Liver (tissue), 9 donors: Measurements from ENCODE around the gene UNC5B. TPM values are rescaled to one million over a fixed set of nuclear protein-coding genes. Genes with fewer than 3 reads are reported as not detected.

Experiments used
- DNase-seq: peaks from one replicate; pipeline ENCODE4 v3.0.0-alpha.2; 2017; ENCODE audit warnings: low spot score
- H3K27ac ChIP-seq, 2 donors: one replicate each; pipeline ENCODE4 v1.7.0; 2013; ENCODE audit warnings: inconsistent platforms in 2 of 2, low read length in 2 of 2, control low read depth in 1 of 2, low read depth in 1 of 2, mild to moderate bottlenecking in 1 of 2
- H3K27me3 ChIP-seq, 4 donors: one replicate each; pipeline versions ENCODE4 v1.6.1 to v1.7.0; 2013; ENCODE audit warnings: low read length in 3 of 4, inconsistent platforms in 1 of 4, mild to moderate bottlenecking in 1 of 4, moderate library complexity in 1 of 4; ENCODE audit not compliant: control insufficient read depth in 4 of 4, insufficient read depth in 4 of 4
- H3K36me3 ChIP-seq, 4 donors: one replicate each; pipeline versions ENCODE4 v1.6.1 to v1.7.0; 2013; ENCODE audit warnings: low read length in 3 of 4, mild to moderate bottlenecking in 3 of 4, low read depth in 1 of 4, moderate library complexity in 1 of 4; ENCODE audit not compliant: control insufficient read depth in 4 of 4, insufficient read depth in 3 of 4
- H3K4me1 ChIP-seq, 4 donors: one replicate each; pipeline versions ENCODE4 v1.6.1 to v1.7.0; 2013; ENCODE audit warnings: low read length in 3 of 4, mild to moderate bottlenecking in 3 of 4, moderate library complexity in 1 of 4; ENCODE audit not compliant: control insufficient read depth in 4 of 4, insufficient read depth in 4 of 4
- H3K4me3 ChIP-seq, 3 donors: one replicate each; pipeline versions ENCODE4 v1.6.1 to v1.7.0; 2013; ENCODE audit warnings: low read length in 3 of 3, control low read depth in 1 of 3, low read depth in 1 of 3, mild to moderate bottlenecking in 1 of 3
- H3K9ac ChIP-seq, 2 donors: one replicate each; pipeline ENCODE4 v1.7.0; 2013; ENCODE audit warnings: low read length in 2 of 2, mild to moderate bottlenecking in 2 of 2, moderate library complexity in 2 of 2, control low read depth in 1 of 2, low read depth in 1 of 2
- H3K9me3 ChIP-seq, 4 donors: one replicate each; pipeline versions ENCODE4 v1.6.1 to v1.7.0; 2013; ENCODE audit warnings: low read length in 3 of 4; ENCODE audit not compliant: control insufficient read depth in 4 of 4
- EGR1 ChIP-seq, 2 donors: IDR thresholded peaks; 2 replicates each; pipeline ENCODE4 v1.6.1; 2016 to 2018; ENCODE audit warnings: antibody characterized with exemption in 2 of 2, low read depth in 2 of 2
- FOXA1 ChIP-seq: IDR thresholded peaks from 2 replicates; pipeline ENCODE4 v1.6.1; 2016; ENCODE audit warnings: antibody characterized with exemption
- FOXA2 ChIP-seq: IDR thresholded peaks from 2 replicates; pipeline ENCODE4 v1.6.1; 2016; ENCODE audit warnings: antibody characterized with exemption
- HNF4A ChIP-seq, 2 donors: conservative IDR thresholded peaks; 2 replicates each; pipeline ENCODE4 v1.6.1; 2016; ENCODE audit warnings: antibody characterized with exemption in 2 of 2, mild to moderate bottlenecking in 2 of 2
- HNF4G ChIP-seq: IDR thresholded peaks from 2 replicates; pipeline ENCODE4 v1.6.1; 2016; ENCODE audit warnings: antibody characterized with exemption
- JUND ChIP-seq, 2 donors: IDR thresholded peaks; 2 replicates each; pipeline ENCODE4 v1.6.1; 2016; ENCODE audit warnings: antibody characterized with exemption in 2 of 2
- NR2F2 ChIP-seq: IDR thresholded peaks from 2 replicates; pipeline ENCODE4 v1.6.1; 2016; ENCODE audit warnings: antibody characterized with exemption
- RXRA ChIP-seq, 2 donors: IDR thresholded peaks; 2 replicates each; pipeline ENCODE4 v1.6.1; 2017 to 2018; ENCODE audit warnings: antibody characterized with exemption in 2 of 2, mild to moderate bottlenecking in 1 of 2
- SP1 ChIP-seq: IDR thresholded peaks from 2 replicates; pipeline ENCODE4 v1.6.1; 2018; ENCODE audit warnings: antibody characterized with exemption, mild to moderate bottlenecking
- TAF1 ChIP-seq: conservative IDR thresholded peaks from 2 replicates; pipeline ENCODE4 v1.6.1; 2016; ENCODE audit warnings: antibody characterized with exemption, mild to moderate bottlenecking
- YY1 ChIP-seq: IDR thresholded peaks from 2 replicates; pipeline ENCODE4 v1.6.1; 2016; ENCODE audit warnings: antibody characterized with exemption, mild to moderate bottlenecking
- WGBS: extraction: QIAGEN DNeasy Blood & Tissue Kit; methylation state at CpG from one replicate; pipeline ENCODE4 v1.1.7; 2013; 5-methylcytosine and 5-hydroxymethylcytosine counted together
- polyA plus RNA-seq, 2 donors: library from polyadenylated mRNA; stranded (reverse) in 1 of 2; unstranded in 1 of 2; fragments of 200-250 nt in 1 of 2; fragments of >200 nt in 1 of 2; fragmentation: Nextera tagmentation in 1 of 2; extraction: Ambion mirVana in 1 of 2; gene quantifications; one replicate each; pipeline versions ENCODE4 v1.2.1 to v1.2.3, GENCODE V29; 2013 to 2015
- total RNA-seq, 2 donors: library from RNA; depleted of rRNA; stranded (reverse); fragments of >200 nt; gene quantifications; one replicate each; pipeline ENCODE4 v1.2.3, GENCODE V29; 2014
- TF ChIP-seq, protein P1 (sequence below): IDR thresholded peaks from 2 replicates; pipeline ENCODE4 v1.6.1; 2016; ENCODE audit warnings: antibody characterized with exemption, mild to moderate bottlenecking
- TF ChIP-seq, protein P2 (sequence below): IDR thresholded peaks from 2 replicates; pipeline ENCODE4 v1.6.1; 2016; ENCODE audit warnings: antibody characterized with exemption
- TF ChIP-seq, protein P3 (sequence below): fragments of 150-350 bp; IDR thresholded peaks from 2 replicates; pipeline ENCODE4 v1.5.1; 2017; ENCODE audit warnings: improper control_type of control experiment, low read depth, low read length; ENCODE audit not compliant: missing input control
- TF ChIP-seq, protein P4 (sequence below): IDR thresholded peaks from 2 replicates; pipeline ENCODE4 v1.6.1; 2016; ENCODE audit warnings: antibody characterized with exemption
- donor health status: healthy.
- donor health status: healthy.
- donor health status: healthy.
- donor health status: healthy.
- donor health status: healthy.

The UNC5B gene
- total and polyA plus RNA-seq, 4 donors = 0.56 to 1.8 (median 1.3) TPM

DNA sequence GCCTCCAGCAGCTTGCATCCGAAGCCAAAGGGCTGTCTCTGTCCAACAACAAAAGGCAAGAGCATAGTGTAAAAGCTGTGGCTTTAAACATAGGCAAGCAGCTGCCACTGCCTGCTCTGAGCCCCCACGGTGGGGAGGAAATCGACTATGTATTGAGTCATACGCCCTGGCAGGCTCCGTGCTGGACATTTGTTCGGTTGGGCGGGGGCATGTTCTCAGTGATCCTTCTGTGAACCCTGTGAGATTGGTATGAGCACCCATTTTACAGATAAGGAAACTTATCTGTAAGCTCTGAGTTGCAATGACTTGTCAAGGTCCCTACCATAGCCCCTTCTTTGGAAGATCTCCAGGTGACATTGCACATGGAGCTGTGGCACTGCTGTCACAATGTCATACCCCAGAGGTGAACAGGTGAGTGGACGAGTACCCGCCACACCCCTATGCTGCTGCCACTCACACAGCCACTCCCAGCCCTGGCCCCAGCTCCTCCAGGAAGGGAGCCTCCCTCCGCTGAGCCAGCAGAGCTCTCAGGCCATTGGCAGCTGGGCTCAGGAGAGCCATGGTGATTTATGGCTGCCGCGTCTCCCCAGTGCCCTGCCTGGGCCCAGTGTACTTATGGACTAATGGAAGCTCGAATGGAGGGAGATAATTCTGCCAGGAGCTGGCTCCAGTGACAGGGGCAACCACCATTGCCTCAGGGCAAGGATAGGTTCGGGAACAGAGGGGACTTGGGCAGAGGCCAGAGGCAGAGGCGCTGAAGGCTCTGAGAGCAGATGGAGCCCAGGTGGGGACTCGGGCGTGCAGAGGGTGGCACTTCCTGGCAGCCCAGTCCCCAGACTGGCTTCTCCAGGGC, 43.7 kb downstream of the UNC5B start:
- H3K9me3 ChIP-seq = no peaks in the 10 kb centered on the region
- H3K9ac ChIP-seq = no peak overlapping the region
- 74% methylated on average over 17 of the region's 17 CpGs for WGBS
- H3K4me1 ChIP-seq = peaks cover 0 to 2% (median 0%) of the 10 kb centered on the region in 4 donors
- H3K36me3 ChIP-seq = no peaks in the 10 kb centered on the region
- H3K27ac ChIP-seq = no peak overlapping the region
- TF ChIP-seq RXRA (IDR thresholded peaks at IDR 0.05) = no peak
- TF ChIP-seq, protein P1, sequence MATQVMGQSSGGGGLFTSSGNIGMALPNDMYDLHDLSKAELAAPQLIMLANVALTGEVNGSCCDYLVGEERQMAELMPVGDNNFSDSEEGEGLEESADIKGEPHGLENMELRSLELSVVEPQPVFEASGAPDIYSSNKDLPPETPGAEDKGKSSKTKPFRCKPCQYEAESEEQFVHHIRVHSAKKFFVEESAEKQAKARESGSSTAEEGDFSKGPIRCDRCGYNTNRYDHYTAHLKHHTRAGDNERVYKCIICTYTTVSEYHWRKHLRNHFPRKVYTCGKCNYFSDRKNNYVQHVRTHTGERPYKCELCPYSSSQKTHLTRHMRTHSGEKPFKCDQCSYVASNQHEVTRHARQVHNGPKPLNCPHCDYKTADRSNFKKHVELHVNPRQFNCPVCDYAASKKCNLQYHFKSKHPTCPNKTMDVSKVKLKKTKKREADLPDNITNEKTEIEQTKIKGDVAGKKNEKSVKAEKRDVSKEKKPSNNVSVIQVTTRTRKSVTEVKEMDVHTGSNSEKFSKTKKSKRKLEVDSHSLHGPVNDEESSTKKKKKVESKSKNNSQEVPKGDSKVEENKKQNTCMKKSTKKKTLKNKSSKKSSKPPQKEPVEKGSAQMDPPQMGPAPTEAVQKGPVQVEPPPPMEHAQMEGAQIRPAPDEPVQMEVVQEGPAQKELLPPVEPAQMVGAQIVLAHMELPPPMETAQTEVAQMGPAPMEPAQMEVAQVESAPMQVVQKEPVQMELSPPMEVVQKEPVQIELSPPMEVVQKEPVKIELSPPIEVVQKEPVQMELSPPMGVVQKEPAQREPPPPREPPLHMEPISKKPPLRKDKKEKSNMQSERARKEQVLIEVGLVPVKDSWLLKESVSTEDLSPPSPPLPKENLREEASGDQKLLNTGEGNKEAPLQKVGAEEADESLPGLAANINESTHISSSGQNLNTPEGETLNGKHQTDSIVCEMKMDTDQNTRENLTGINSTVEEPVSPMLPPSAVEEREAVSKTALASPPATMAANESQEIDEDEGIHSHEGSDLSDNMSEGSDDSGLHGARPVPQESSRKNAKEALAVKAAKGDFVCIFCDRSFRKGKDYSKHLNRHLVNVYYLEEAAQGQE = no peak
- no peak for TF ChIP-seq HNF4A (conservative IDR thresholded peaks at IDR 0.05)
- no peak for TF ChIP-seq JUND (IDR thresholded peaks at IDR 0.05)
- TF ChIP-seq FOXA2 = no peak
- no peak for TF ChIP-seq HNF4G
- TF ChIP-seq SP1 = no peak
- H3K27me3 ChIP-seq = no peaks in the 10 kb centered on the region
- H3K4me3 ChIP-seq = no peak overlapping the region
- DNase-seq = no peak

DNA sequence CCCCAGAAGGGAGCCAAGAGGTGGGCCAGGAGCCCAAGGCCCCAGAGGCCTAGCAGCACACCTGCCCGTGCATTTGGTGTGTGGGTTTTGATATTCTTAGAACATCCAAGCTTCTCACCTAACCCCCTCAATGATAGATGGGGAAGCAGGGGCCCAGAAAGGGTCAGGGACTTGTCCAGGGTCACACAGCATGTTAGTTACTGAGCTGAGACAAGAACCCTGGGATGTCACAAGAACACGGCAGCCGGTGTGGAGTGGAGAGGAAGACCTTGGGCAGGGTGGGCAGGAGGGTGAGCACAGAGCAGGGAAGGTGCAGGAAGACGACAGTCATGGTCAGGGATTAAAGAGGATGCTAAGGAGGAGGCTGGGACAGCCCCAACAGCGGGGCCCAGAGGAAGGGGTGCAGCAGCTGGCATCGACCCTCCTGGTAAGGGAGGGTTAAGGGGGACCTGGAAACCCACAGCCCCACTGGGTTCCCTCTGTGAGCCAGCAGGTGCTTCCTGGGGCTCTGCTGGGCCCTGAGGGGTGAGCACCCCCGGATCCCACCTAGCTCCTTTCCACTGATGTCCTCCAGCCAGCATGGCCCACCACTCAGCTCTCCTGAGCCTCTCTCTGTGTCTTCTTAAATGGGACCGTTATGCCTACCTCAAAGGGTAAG, 44.4 kb downstream of the UNC5B start:
- Histone ChIP-seq H3K9ac (no peak overlapping the region), H3K36me3 (no peaks in the 10 kb centered on the region), H3K27ac (no peak overlapping the region), H3K27me3 (no peaks in the 10 kb centered on the region), H3K4me1 (peaks cover 0 to 2% (median 0%) of the 10 kb centered on the region in 4 donors), H3K9me3 (no peaks in the 10 kb centered on the region), H3K4me3 (no peak overlapping the region)
- no peak for DNase-seq
- WGBS = 77% methylated on average over 8 of the region's 8 CpGs
- TF ChIP-seq, protein P2, sequence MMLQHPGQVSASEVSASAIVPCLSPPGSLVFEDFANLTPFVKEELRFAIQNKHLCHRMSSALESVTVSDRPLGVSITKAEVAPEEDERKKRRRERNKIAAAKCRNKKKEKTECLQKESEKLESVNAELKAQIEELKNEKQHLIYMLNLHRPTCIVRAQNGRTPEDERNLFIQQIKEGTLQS = no peak
- TF ChIP-seq, protein P3, sequence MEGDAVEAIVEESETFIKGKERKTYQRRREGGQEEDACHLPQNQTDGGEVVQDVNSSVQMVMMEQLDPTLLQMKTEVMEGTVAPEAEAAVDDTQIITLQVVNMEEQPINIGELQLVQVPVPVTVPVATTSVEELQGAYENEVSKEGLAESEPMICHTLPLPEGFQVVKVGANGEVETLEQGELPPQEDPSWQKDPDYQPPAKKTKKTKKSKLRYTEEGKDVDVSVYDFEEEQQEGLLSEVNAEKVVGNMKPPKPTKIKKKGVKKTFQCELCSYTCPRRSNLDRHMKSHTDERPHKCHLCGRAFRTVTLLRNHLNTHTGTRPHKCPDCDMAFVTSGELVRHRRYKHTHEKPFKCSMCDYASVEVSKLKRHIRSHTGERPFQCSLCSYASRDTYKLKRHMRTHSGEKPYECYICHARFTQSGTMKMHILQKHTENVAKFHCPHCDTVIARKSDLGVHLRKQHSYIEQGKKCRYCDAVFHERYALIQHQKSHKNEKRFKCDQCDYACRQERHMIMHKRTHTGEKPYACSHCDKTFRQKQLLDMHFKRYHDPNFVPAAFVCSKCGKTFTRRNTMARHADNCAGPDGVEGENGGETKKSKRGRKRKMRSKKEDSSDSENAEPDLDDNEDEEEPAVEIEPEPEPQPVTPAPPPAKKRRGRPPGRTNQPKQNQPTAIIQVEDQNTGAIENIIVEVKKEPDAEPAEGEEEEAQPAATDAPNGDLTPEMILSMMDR = no peak
- TF ChIP-seq NR2F2 (no peak), TAF1 (no peak), FOXA2 (no peak), YY1 (no peak), JUND (IDR thresholded peaks at IDR 0.05) (no peak), FOXA1 (no peak), EGR1 (IDR thresholded peaks at IDR 0.05; ENCODE audit: low read depth in 2 of 2) (no peak)
- TF ChIP-seq, protein P1 = no peak
- TF ChIP-seq, protein P4, sequence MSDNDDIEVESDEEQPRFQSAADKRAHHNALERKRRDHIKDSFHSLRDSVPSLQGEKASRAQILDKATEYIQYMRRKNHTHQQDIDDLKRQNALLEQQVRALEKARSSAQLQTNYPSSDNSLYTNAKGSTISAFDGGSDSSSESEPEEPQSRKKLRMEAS = no peak
